ENCODE data around the gene PCDHGB3. TPM values are rescaled to one million over a fixed set of nuclear protein-coding genes. Genes with fewer than 3 reads are reported as not detected.
A peak's percentile ranks its signal among the peaks of the same experiment; 100 is the strongest.
"Not testable (repeated sequence)": the region's sequence is repeated elsewhere in the genome, so short reads cannot be mapped to it uniquely, and the experiment has no call there.

Gene PCDHGB3
- polyA plus RNA-seq, 3 donors: not detected

DNA sequence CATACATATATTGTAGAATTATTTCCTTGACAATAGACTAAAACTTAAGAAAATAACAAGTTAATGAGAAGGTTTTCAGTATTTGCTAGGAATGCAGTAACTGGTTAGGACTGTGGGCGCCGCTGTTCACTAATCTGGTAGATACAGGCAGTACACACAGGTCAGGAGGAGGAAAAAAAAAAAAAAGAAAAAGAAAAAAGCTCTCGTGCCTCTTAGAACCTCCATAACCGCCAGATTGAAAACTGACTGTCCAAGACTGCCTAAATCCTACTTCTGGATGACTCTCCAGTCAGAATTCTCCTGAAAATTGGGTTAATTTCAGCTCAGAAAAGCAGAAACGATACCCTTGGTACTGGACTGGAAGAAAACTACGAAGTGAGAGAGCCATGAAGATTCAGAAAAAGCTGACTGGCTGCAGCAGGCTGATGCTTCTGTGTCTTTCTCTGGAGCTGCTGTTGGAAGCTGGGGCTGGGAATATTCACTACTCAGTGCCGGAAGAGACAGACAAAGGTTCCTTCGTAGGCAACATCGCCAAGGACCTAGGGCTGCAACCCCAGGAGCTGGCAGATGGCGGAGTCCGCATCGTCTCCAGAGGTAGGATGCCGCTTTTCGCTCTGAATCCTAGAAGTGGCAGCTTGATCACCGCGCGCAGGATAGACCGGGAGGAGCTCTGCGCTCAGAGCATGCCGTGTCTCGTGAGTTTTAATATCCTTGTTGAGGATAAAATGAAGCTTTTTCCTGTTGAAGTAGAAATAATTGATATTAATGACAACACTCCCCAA, 39.6 kb upstream of the PCDHGB3 start, which contains the start of gene PCDHGA1:
PCDHGA1 (plus strand) TSS at position 216 of the 782 bp plus-strand sequence.
- H3K36me3 Mint-ChIP-seq: peaks cover 0 to 3% of the 10 kb centered on the region in 2 donors
- peaks cover 5% of the 10 kb centered on the region for H3K4me1 Mint-ChIP-seq
- no peak within 1 kb of the TSS for H3K4me2 ChIP-seq (replicated peaks; ENCODE audit: extremely low read depth, low read length, poor library complexity, severe bottlenecking)
- H3K36me3 ChIP-seq (replicated peaks in 1 of 2; ENCODE audit: control insufficient read depth in 1 of 2, insufficient read depth in 2 of 2, low read length in 2 of 2): no peaks in the 10 kb centered on the region
- H3K27me3 Mint-ChIP-seq (ENCODE audit: low read depth in 3 of 3): peaks cover 30 to 75% (median 63%) of the 10 kb centered on the region in 3 donors
- 23% methylated on average over 14 of the region's 21 CpGs for WGBS (ENCODE audit: insufficient coverage)
- H4K20me1 ChIP-seq (ENCODE audit: insufficient read depth, low read length): no peaks in the 10 kb centered on the region
- no peak within 1 kb of the TSS for H3K27ac ChIP-seq (ENCODE audit: low read depth in 1 of 2, low read length in 2 of 2)
- H3K4me1 ChIP-seq (ENCODE audit: control insufficient read depth in 1 of 2, insufficient read depth in 2 of 2, low read length in 2 of 2): no peaks in the 10 kb centered on the region
- no peaks in the 10 kb centered on the region for H3K79me2 ChIP-seq (ENCODE audit: insufficient read depth, low read length)
- no peak within 1 kb of the TSS for H3K27ac Mint-ChIP-seq
- peak within 1 kb of the TSS in 1 of 2 donors; percentile 51 for H3K4me3 Mint-ChIP-seq
- peaks cover 19 to 78% (median 66%) of the 10 kb centered on the region in 7 donors for H3K9me3 Mint-ChIP-seq
- no peak within 1 kb of the TSS for H3K4me3 ChIP-seq (replicated peaks in 1 of 3; ENCODE audit: low read depth in 2 of 3, low read length in 3 of 3)
- H2AFZ ChIP-seq (ENCODE audit: insufficient read depth, low read depth, low read length, poor library complexity, severe bottlenecking): peak within 1 kb of the TSS; percentile 6
- peaks cover 48 to 63% of the 10 kb centered on the region in 2 donors for H3K9me3 ChIP-seq (replicated peaks in 1 of 2; ENCODE audit: control insufficient read depth in 1 of 2, insufficient read depth in 1 of 2, low read length in 2 of 2)
- intact Hi-C loops (cut with micrococcal nuclease): no loop called here
- H3K27me3 ChIP-seq (ENCODE audit: control insufficient read depth in 2 of 2, insufficient read depth in 2 of 2, low read length in 2 of 2): peaks cover 49 to 82% of the 10 kb centered on the region in 2 donors
- DNase-seq: no peak
- TF ChIP-seq, protein P1, sequence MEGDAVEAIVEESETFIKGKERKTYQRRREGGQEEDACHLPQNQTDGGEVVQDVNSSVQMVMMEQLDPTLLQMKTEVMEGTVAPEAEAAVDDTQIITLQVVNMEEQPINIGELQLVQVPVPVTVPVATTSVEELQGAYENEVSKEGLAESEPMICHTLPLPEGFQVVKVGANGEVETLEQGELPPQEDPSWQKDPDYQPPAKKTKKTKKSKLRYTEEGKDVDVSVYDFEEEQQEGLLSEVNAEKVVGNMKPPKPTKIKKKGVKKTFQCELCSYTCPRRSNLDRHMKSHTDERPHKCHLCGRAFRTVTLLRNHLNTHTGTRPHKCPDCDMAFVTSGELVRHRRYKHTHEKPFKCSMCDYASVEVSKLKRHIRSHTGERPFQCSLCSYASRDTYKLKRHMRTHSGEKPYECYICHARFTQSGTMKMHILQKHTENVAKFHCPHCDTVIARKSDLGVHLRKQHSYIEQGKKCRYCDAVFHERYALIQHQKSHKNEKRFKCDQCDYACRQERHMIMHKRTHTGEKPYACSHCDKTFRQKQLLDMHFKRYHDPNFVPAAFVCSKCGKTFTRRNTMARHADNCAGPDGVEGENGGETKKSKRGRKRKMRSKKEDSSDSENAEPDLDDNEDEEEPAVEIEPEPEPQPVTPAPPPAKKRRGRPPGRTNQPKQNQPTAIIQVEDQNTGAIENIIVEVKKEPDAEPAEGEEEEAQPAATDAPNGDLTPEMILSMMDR (IDR thresholded peaks at IDR 0.05): peak; percentile 51
- H3K9ac ChIP-seq (ENCODE audit: insufficient read depth, low read length, poor library complexity, severe bottlenecking): no peak within 1 kb of the TSS

DNA sequence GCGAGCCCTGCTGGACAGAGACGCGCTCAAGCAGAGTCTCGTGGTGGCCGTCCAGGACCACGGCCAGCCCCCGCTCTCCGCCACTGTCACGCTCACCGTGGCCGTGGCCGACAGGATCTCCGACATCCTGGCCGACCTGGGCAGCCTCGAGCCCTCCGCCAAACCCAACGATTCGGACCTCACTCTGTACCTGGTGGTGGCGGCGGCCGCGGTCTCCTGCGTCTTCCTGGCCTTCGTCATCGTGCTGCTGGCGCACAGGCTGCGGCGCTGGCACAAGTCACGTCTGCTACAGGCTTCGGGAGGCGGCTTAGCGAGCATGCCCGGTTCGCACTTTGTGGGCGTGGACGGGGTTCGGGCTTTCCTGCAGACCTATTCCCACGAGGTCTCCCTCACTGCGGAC, 37.5 kb upstream of the PCDHGB3 start:
- peaks cover 15 to 80% (median 52%) of the 10 kb centered on the region in 7 donors for H3K9me3 Mint-ChIP-seq
- H3K27ac Mint-ChIP-seq; H3K9ac ChIP-seq (ENCODE audit: insufficient read depth, low read length, poor library complexity, severe bottlenecking); intact Hi-C loops (cut with micrococcal nuclease); DNase-seq; H3K36me3 Mint-ChIP-seq; H3K4me3 ChIP-seq (replicated peaks in 1 of 3; ENCODE audit: low read depth in 2 of 3, low read length in 3 of 3); H3K4me1 ChIP-seq (ENCODE audit: control insufficient read depth in 1 of 2, insufficient read depth in 2 of 2, low read length in 2 of 2); H3K27ac ChIP-seq (ENCODE audit: low read depth in 1 of 2, low read length in 2 of 2); H2AFZ ChIP-seq (ENCODE audit: insufficient read depth, low read depth, low read length, poor library complexity, severe bottlenecking); H3K4me2 ChIP-seq (replicated peaks; ENCODE audit: extremely low read depth, low read length, poor library complexity, severe bottlenecking); H3K79me2 ChIP-seq (ENCODE audit: insufficient read depth, low read length); H3K4me1 Mint-ChIP-seq; H3K36me3 ChIP-seq (replicated peaks in 1 of 2; ENCODE audit: control insufficient read depth in 1 of 2, insufficient read depth in 2 of 2, low read length in 2 of 2); H4K20me1 ChIP-seq (ENCODE audit: insufficient read depth, low read length): not testable (repeated sequence)
- Histone ChIP-seq H3K9me3 (replicated peaks in 1 of 2; ENCODE audit: control insufficient read depth in 1 of 2, insufficient read depth in 1 of 2, low read length in 2 of 2) (peaks cover 33 to 57% of the 10 kb centered on the region in 2 donors), H3K27me3 (ENCODE audit: control insufficient read depth in 2 of 2, insufficient read depth in 2 of 2, low read length in 2 of 2) (peaks cover 38 to 84% of the 10 kb centered on the region in 2 donors)
- H3K27me3 Mint-ChIP-seq (ENCODE audit: low read depth in 3 of 3): peaks cover 28 to 79% (median 62%) of the 10 kb centered on the region in 3 donors
- 42% methylated on average over 29 of the region's 39 CpGs for WGBS (ENCODE audit: insufficient coverage)
- H3K4me3 Mint-ChIP-seq: peak overlapping the region in 1 of 2 donors; percentile 62

All from CD14-positive monocyte (primary cell).